BJ (cell line): Measurements from ENCODE around the gene SFXN5. TPM values are rescaled to one million over a fixed set of nuclear protein-coding genes. Genes with fewer than 3 reads are reported as not detected.
A peak's percentile ranks its signal among the peaks of the same experiment; 100 is the strongest.

ENCODE experiments used
- CTCF ChIA-PET: fragments of 350-600 bp; formaldehyde crosslinking; extraction: SDS; loops from one replicate; lab custom pipeline; 2021; ENCODE audit warnings: antibody characterized with exemption, inconsistent platforms; lab: Yijun Ruan, JAX
- POLR2A ChIA-PET: fragments of 300-600 bp; sonication (Branson Sonifier 250); formaldehyde crosslinking; extraction: SDS; loops from one replicate; lab custom pipeline; 2021; ENCODE audit warnings: antibody characterized with exemption; lab: Charles Lee
- DNase-seq: peaks from one replicate; pipeline ENCODE4 v3.0.0-alpha.2; 2011; ENCODE audit warnings: low read depth
- H3K27me3 ChIP-seq: 2 replicates; pipeline ENCODE4 v1.6.0; 2011; ENCODE audit warnings: low read length; ENCODE audit not compliant: control insufficient read depth, insufficient read depth
- H3K36me3 ChIP-seq: 2 replicates; pipeline ENCODE4 v1.5.1; 2011; ENCODE audit warnings: low read length; ENCODE audit not compliant: control insufficient read depth, insufficient read depth
- H3K4me3 ChIP-seq: 2 replicates; pipeline ENCODE4 v1.5.1; 2011; ENCODE audit warnings: low read depth, mild to moderate bottlenecking, control low read depth, low read length
- polyA plus RNA-seq: library from polyadenylated mRNA; depleted of rRNA; stranded (reverse); fragments of >200 nt; gene quantifications from 2 replicates; pipeline ENCODE4 v1.2.3, GENCODE V29; 2011
- TF ChIP-seq, protein P1 (sequence below): IDR thresholded peaks from 2 replicates; pipeline ENCODE4 v1.5.1; 2011; ENCODE audit warnings: low read depth, mild to moderate bottlenecking, control low read depth, inconsistent platforms, low read length, moderate library complexity; ENCODE audit not compliant: insufficient read depth

The SFXN5 gene
- polyA plus RNA-seq, 1 experiment: 11.5 TPM

DNA sequence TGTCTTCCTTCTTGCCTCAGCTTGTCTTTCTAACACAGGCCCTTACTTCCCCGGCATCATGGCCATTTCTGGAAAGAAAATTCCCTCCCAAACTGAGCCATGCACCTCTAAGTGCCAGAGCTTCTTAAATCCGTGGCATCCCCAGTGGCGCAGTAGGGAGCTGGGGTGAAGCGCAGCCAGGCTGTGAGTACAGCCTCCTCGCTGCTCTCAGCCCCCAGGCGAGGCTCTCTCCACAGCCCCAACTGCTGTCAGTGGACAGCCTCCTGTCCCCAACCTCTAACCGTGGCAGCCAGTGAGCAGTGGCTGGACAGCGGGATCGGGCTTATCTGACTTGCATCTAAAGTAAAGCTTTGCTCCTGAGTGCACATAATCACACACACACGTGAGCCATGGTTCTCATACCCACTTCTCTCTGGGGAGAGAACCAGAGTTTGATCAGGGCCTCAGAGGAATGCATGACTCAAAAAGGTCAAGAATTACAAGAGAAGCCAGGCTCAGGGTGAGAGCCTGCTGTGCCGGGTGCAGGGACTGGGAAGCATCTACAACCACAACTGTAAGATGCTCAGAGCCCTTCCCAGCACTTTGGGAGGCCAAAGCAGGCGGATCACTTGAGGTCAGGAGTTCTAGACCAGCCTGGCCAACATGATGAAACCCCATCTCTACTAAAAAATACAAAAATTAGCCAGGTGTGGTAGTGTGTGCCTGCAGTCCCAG is 50.7 kb downstream of the SFXN5 start:
- peak; percentile 22 for DNase-seq
- H3K36me3 ChIP-seq: peaks cover 3% of the 10 kb centered on the region
- no peak overlapping the region for H3K4me3 ChIP-seq
- CTCF ChIA-PET: interaction anchor here (0.7 to 1.4 kb wide), 2 partner anchors 12 to 135 kb away, joined by 3 to 4 read pairs; no protein-coding TSS in a partner anchor
- POLR2A ChIA-PET: no interaction called here
- H3K27me3 ChIP-seq: no peaks in the 10 kb centered on the region
- TF ChIP-seq, protein P1, sequence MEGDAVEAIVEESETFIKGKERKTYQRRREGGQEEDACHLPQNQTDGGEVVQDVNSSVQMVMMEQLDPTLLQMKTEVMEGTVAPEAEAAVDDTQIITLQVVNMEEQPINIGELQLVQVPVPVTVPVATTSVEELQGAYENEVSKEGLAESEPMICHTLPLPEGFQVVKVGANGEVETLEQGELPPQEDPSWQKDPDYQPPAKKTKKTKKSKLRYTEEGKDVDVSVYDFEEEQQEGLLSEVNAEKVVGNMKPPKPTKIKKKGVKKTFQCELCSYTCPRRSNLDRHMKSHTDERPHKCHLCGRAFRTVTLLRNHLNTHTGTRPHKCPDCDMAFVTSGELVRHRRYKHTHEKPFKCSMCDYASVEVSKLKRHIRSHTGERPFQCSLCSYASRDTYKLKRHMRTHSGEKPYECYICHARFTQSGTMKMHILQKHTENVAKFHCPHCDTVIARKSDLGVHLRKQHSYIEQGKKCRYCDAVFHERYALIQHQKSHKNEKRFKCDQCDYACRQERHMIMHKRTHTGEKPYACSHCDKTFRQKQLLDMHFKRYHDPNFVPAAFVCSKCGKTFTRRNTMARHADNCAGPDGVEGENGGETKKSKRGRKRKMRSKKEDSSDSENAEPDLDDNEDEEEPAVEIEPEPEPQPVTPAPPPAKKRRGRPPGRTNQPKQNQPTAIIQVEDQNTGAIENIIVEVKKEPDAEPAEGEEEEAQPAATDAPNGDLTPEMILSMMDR: no peak

DNA sequence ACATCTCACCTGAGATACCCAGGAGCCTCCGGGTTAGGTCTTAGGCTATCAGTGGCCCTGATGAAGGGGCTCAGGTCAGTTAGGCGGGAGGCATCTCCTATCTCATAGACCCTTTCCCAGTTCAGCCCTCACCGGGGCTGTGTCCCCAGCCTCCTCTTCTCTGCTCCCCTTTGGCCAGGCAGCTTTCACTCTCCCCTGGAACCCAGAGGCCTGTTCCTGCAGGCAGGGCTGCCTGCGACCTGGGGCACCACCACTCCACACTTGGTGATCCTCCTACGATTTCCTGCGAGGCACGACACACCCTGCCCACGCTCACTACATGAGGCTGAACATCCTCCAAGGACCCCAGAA is 51.2 kb downstream of the SFXN5 start:
- Histone ChIP-seq H3K36me3 (peaks cover 3% of the 10 kb centered on the region), H3K4me3 (no peak overlapping the region), H3K27me3 (no peaks in the 10 kb centered on the region)
- DNase-seq: no peak
- TF ChIP-seq, protein P1: no peak
- CTCF ChIA-PET: interaction anchor here (0.7 to 1.4 kb wide), 2 partner anchors 12 to 136 kb away, joined by 3 to 4 read pairs; no protein-coding TSS in a partner anchor
- POLR2A ChIA-PET: no interaction called here

DNA sequence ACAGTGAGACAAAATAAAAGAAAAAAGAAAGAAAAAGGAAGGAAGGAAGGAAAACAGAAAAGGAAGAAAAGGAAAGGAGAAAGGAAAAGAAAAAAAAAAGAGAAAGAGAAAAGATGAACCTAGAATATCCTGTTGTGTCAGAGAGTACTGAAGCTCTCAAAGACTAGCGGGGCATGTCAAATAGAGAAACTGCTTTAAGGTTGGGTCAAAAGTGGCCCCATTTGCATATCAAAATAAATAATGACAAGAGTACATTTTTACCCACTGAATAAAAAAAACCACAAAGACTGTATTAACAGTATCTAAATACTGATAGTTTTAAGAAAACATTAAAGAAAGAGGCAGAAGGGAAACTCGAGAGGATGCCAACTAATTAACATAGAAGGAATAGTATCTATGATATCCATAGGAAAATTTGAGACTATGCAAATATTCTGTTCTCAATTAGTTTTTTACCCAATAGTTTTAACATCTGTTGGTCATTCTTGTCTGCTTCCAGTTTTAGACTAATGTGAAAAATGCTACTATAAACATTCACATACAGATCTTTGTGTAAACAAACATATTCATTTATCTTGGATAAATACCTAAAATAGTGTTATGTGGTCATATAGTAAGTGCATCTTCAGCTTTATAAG is 53.2 kb downstream of the SFXN5 start:
- Histone ChIP-seq H3K27me3 (no peaks in the 10 kb centered on the region), H3K4me3 (no peak overlapping the region), H3K36me3 (peaks cover 3% of the 10 kb centered on the region)
- CTCF ChIA-PET: interaction anchor here (0.6 to 1.6 kb wide), 4 partner anchors 13 to 159 kb away, joined by 3 to 4 read pairs (median 3); no protein-coding TSS in a partner anchor
- DNase-seq: no peak
- TF ChIP-seq, protein P1: no peak
- POLR2A ChIA-PET: no interaction called here

DNA sequence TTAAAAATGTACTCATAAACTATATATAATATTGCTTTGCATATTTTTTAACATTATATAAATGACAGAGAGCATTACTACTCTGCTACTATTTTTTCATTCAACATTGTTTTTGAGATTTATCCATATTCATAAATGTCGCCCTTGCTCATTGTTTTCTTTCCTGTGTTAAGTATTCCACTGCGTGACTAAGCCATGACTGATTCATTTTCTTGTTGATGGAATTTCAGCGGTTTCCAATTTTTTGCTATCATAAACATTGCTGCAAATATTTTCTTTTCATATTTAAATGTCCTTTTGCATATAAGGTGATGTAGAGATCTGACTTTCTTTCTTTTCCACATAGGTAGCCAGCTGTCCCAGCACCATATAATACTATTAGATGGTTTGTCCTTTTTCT is 57.6 kb downstream of the SFXN5 start:
- H3K4me3 ChIP-seq: no peak overlapping the region
- DNase-seq: no peak

More for the DNA sequence above, 57.6 kb downstream of the SFXN5 start:
- POLR2A ChIA-PET: no interaction called here
- TF ChIP-seq, protein P1: no peak
- H3K27me3 ChIP-seq: no peaks in the 10 kb centered on the region
- CTCF ChIA-PET: interaction anchor here (0.6 kb wide), 1 partner anchor 107 kb away, joined by 3 read pairs; no protein-coding TSS in a partner anchor
- H3K36me3 ChIP-seq: peaks cover 3% of the 10 kb centered on the region; the same call in 1 of the 2 replicates
